NCI-H82 (cell line): ENCODE measurements around the gene SREBF1.

ENCODE experiments used
- DNase-seq: peaks from one replicate; lab custom pipeline; 2025; lab: John Stamatoyannopoulos, UW

Gene SREBF1

GRCh38 chr17:17824783-17825614 is 11.8 kb downstream of the SREBF1 start:
- DNase-seq = peak; percentile 58

GRCh38 chr17:17824119-17824782 is 12.5 kb downstream of the SREBF1 start:
- DNase-seq = peak; percentile 93

GRCh38 chr17:17823433-17824118 is 13.2 kb downstream of the SREBF1 start:
- peak; percentile 95 for DNase-seq

GRCh38 chr17:17822616-17823015 is 14.2 kb downstream of the SREBF1 start:
- no peak for DNase-seq

- no peak for DNase-seq
These were observed 14.6 kb downstream of the SREBF1 start for GRCh38 chr17:17822189-17822588.

- DNase-seq = no peak
These were observed 16.2 kb downstream of the SREBF1 start for GRCh38 chr17:17820463-17821158.

GRCh38 chr17:17820046-17820445 is 16.7 kb downstream of the SREBF1 start:
- DNase-seq = no peak

- DNase-seq = no peak
These were observed 17.2 kb downstream of the SREBF1 start for GRCh38 chr17:17819561-17819995.

- no peak for DNase-seq
These were observed 17.7 kb downstream of the SREBF1 start for GRCh38 chr17:17819111-17819510.

- DNase-seq = peak; percentile 86
These were observed 18.7 kb downstream of the SREBF1 start for GRCh38 chr17:17818088-17818526.

- DNase-seq = no peak
These were observed 19.2 kb downstream of the SREBF1 start for GRCh38 chr17:17817552-17817947.

GRCh38 chr17:17816831-17817551 is 19.8 kb downstream of the SREBF1 start:
- no peak for DNase-seq

- no peak for DNase-seq
These were observed 20.5 kb downstream of the SREBF1 start for GRCh38 chr17:17816240-17816814.

GRCh38 chr17:17815436-17816200 is 21.2 kb downstream of the SREBF1 start:
- peak; percentile 47 for DNase-seq

- DNase-seq = no peak
These were observed 21.8 kb downstream of the SREBF1 start for GRCh38 chr17:17815062-17815406.

GRCh38 chr17:17814162-17815061 is 22.4 kb downstream of the SREBF1 start:
- peak; percentile 48 for DNase-seq

GRCh38 chr17:17813725-17814095 is 23.1 kb downstream of the SREBF1 start:
- DNase-seq = no peak

GRCh38 chr17:17813055-17813724 is 23.6 kb downstream of the SREBF1 start:
- no peak for DNase-seq
